ENCODE data around the gene LZTFL1. TPM values are rescaled to one million over a fixed set of nuclear protein-coding genes. Genes with fewer than 3 reads are reported as not detected.

LZTFL1 gene
- total and polyA plus RNA-seq, 2 donors (not counting 3 experiments of a cell fraction or from before 2014, with no cell fraction given) = 18.2 to 26.1 TPM

DNA sequence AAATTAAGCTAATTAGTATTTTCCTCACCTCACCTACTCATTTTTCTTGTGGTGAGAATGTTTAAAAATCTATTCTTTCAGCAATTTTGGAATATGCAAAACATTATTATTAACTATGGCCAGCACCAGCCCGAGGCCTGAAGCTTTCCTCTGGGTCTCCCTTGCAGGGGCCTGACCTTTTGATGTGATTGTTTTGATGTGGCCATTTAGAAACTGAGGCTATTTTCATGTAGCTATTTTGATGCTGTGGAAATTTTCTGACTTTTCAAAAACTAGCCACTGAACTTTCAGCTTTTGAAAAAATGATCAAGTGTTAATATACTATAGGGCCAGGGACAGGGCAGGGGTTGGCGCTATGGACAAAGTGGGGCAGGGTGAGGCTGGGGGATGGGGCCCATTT is 36.2 kb upstream of the LZTFL1 start:
- H3K79me2 ChIP-seq (ENCODE audit: control insufficient read depth, insufficient read depth, low read length) = no peaks in the 10 kb centered on the region
- dilution Hi-C loops (cut with MboI; ENCODE audit: extremely low pct_ligation_motif_present, low sequenced_read_pairs) = no loop called here
- H3K9me3 ChIP-seq (replicated peaks; ENCODE audit: control insufficient read depth, insufficient read depth, low read length) = no peaks in the 10 kb centered on the region
- ChIA-PET CTCF (no interaction called here), POLR2A (no interaction called here)
- H2AFZ ChIP-seq (ENCODE audit: low read depth, low read length) = no peak overlapping the region
- DNase-seq (ENCODE audit: low read depth, low spot score) = no peak
- no peak for FAIRE-seq
- H3K4me3 ChIP-seq (replicated peaks in 1 of 3; ENCODE audit: insufficient read depth in 1 of 3, low read depth in 1 of 3, low read length in 3 of 3) = no peak overlapping the region
- no peak overlapping the region for H3K4me2 ChIP-seq (ENCODE audit: insufficient read depth, low read length)
- TF ChIP-seq EZH2 (IDR thresholded peaks at IDR 0.05; ENCODE audit: borderline replicate concordance, low read depth, low read length, severe bottlenecking) (no peak), MAX (IDR thresholded peaks at IDR 0.05; ENCODE audit: insufficient read depth, insufficient read length) (no peak), FOS (IDR thresholded peaks at IDR 0.05; ENCODE audit: borderline replicate concordance, insufficient read depth, low read length) (no peak), GATA2 (IDR thresholded peaks at IDR 0.05; ENCODE audit: insufficient read depth, insufficient read length, low read depth, low read length) (no peak), MYC (IDR thresholded peaks at IDR 0.05; ENCODE audit: low read depth, low read length) (no peak), CTCF (IDR thresholded peaks at IDR 0.05; ENCODE audit: extremely low read depth in 1 of 2, insufficient read depth in 1 of 2, low read depth in 1 of 2, low read length in 2 of 2) (no peak), JUN (IDR thresholded peaks at IDR 0.05; ENCODE audit: borderline replicate concordance, insufficient read depth, insufficient read length, low read depth) (no peak), POLR2A (IDR thresholded peaks at IDR 0.05; ENCODE audit: low read depth, low read length) (no peak), POLR2AphosphoS5 (IDR thresholded peaks at IDR 0.05; ENCODE audit: insufficient read depth, low read depth, low read length) (no peak)
- no peaks in the 10 kb centered on the region for H3K9me1 ChIP-seq (replicated peaks; ENCODE audit: control insufficient read depth, extremely low read depth, insufficient read depth, low read length)
- no peak overlapping the region for H3K9ac ChIP-seq (replicated peaks; ENCODE audit: extremely low read depth, insufficient read depth, low read length)
- H3K36me3 ChIP-seq (ENCODE audit: control insufficient read depth in 2 of 2, extremely low read depth in 1 of 2, insufficient read depth in 2 of 2, low read length in 2 of 2) = no peaks in the 10 kb centered on the region
- intact Hi-C loops (cut with micrococcal nuclease) = no loop called here
- peaks cover 4 to 7% of the 10 kb centered on the region in 2 experiments for H3K27me3 ChIP-seq (ENCODE audit: control insufficient read depth in 2 of 2, insufficient read depth in 2 of 2, low read length in 2 of 2)
- H3K4me1 ChIP-seq (ENCODE audit: control insufficient read depth, extremely low read depth, insufficient read depth, low read length) = no peaks in the 10 kb centered on the region
- H3K27ac ChIP-seq (ENCODE audit: insufficient read depth, low read depth, low read length) = no peak overlapping the region
- H4K20me1 ChIP-seq (replicated peaks; ENCODE audit: control insufficient read depth, extremely low read depth, insufficient read depth, low read length) = no peaks in the 10 kb centered on the region
- BruUV-seq (replicated peaks) = no TSS peak
